DND-41 (cell line): Measurements from ENCODE around the gene RAD51B.

Source experiments
- ATAC-seq: fragments of 200-7000 bp; cut with Tn5 transposase; 3 replicates; pipeline ENCODE4 v1.9.1; 2021; ENCODE audit warnings: low read depth; ENCODE audit not compliant: insufficient read depth
- DNase-seq: peaks from one replicate; pipeline ENCODE4 v3.0.0-alpha.2; 2020
- H2AFZ ChIP-seq: 2 replicates; pipeline ENCODE4 v1.6.0; 2012; ENCODE audit warnings: low read depth, low read length
- H3K27ac ChIP-seq: 2 replicates; pipeline ENCODE4 v1.5.1; 2012; ENCODE audit warnings: low read length, inconsistent platforms
- H3K27me3 ChIP-seq: fragments of 200-600 bp; sonication (generic); 2 replicates; pipeline ENCODE4 v1.6.0; 2012; ENCODE audit warnings: low read length, mild to moderate bottlenecking, inconsistent platforms; ENCODE audit not compliant: insufficient read depth, poor library complexity
- H3K36me3 ChIP-seq: 2 replicates; pipeline ENCODE4 v1.5.1; 2012; ENCODE audit warnings: low read length, inconsistent platforms; ENCODE audit not compliant: insufficient read depth
- H3K4me1 ChIP-seq: 2 replicates; pipeline ENCODE4 v1.5.1; 2012; ENCODE audit warnings: mild to moderate bottlenecking, low read length; ENCODE audit not compliant: insufficient read depth
- H3K4me2 ChIP-seq: 2 replicates; pipeline ENCODE4 v1.6.0; 2012; ENCODE audit warnings: mild to moderate bottlenecking, moderate library complexity, low read length, inconsistent platforms; ENCODE audit not compliant: insufficient read depth
- H3K4me3 ChIP-seq, 2 experiments: fragments of 200-600 bp in 1 of 2; shearing (Covaris generic) in 1 of 2; 2 replicates each; pipeline ENCODE4 v1.5.1; 2012 to 2016; ENCODE audit warnings: inconsistent platforms in 2 of 2, low read length in 2 of 2, mild to moderate bottlenecking in 2 of 2, low read depth in 1 of 2, moderate library complexity in 1 of 2
- H3K79me2 ChIP-seq: 2 replicates; pipeline ENCODE4 v1.6.0; 2012; ENCODE audit warnings: low read length, inconsistent platforms; ENCODE audit not compliant: insufficient read depth
- H3K9ac ChIP-seq: 2 replicates; pipeline ENCODE4 v1.6.0; 2012; ENCODE audit warnings: low read depth, mild to moderate bottlenecking, inconsistent platforms, low read length, moderate library complexity
- H3K9me3 ChIP-seq: 2 replicates; pipeline ENCODE4 v1.5.1; 2012; ENCODE audit warnings: low read length, moderate library complexity, mild to moderate bottlenecking, inconsistent platforms; ENCODE audit not compliant: insufficient read depth, severe bottlenecking
- H4K20me1 ChIP-seq: 2 replicates; pipeline ENCODE4 v1.6.0; 2012; ENCODE audit warnings: low read length; ENCODE audit not compliant: insufficient read depth
- CTCF ChIP-seq: IDR thresholded peaks from 2 replicates; pipeline ENCODE4 v1.5.1; 2012; ENCODE audit warnings: borderline replicate concordance, low read length, moderate library complexity, mild to moderate bottlenecking; ENCODE audit not compliant: poor library complexity, severe bottlenecking; ENCODE audit errors: extremely low read depth
- EZH2 ChIP-seq: IDR thresholded peaks from 3 replicates; pipeline ENCODE4 v1.6.1; 2012; ENCODE audit warnings: borderline replicate concordance, low read depth, mild to moderate bottlenecking, moderate library complexity, low read length, inconsistent platforms; ENCODE audit not compliant: severe bottlenecking

The RAD51B gene

GRCh38 chr14:68711561-68712309, 892.2 kb downstream of the RAD51B start:
- no peak for TF ChIP-seq CTCF
- TF ChIP-seq EZH2, result no peak
- H3K27me3 ChIP-seq, result no peaks in the 10 kb centered on the region
- ATAC-seq (no peak), DNase-seq (no peak)
- no peaks in the 10 kb centered on the region for H4K20me1 ChIP-seq
- H3K4me3 ChIP-seq, result no peak overlapping the region
- H3K4me2 ChIP-seq, result no peak overlapping the region
- no peaks in the 10 kb centered on the region for H3K79me2 ChIP-seq
- no peak overlapping the region for H3K27ac ChIP-seq
- H3K4me1 ChIP-seq, result no peaks in the 10 kb centered on the region
- no peak overlapping the region for H3K9ac ChIP-seq
- no peak overlapping the region for H2AFZ ChIP-seq
- H3K36me3 ChIP-seq, result no peaks in the 10 kb centered on the region
- H3K9me3 ChIP-seq, result no peaks in the 10 kb centered on the region

GRCh38 chr14:68712703-68713370, 893.3 kb downstream of the RAD51B start:
- no peak overlapping the region for H3K9ac ChIP-seq
- no peak for TF ChIP-seq CTCF
- TF ChIP-seq EZH2, result no peak
- H3K27me3 ChIP-seq, result no peaks in the 10 kb centered on the region
- H2AFZ ChIP-seq, result no peak overlapping the region
- DNase-seq, result no peak
- no peaks in the 10 kb centered on the region for H3K4me1 ChIP-seq
- ATAC-seq, result no peak
- H3K27ac ChIP-seq, result no peak overlapping the region
- H4K20me1 ChIP-seq, result no peaks in the 10 kb centered on the region
- no peaks in the 10 kb centered on the region for H3K36me3 ChIP-seq
- H3K4me3 ChIP-seq, result no peak overlapping the region
- H3K79me2 ChIP-seq, result no peaks in the 10 kb centered on the region
- no peak overlapping the region for H3K4me2 ChIP-seq
- no peaks in the 10 kb centered on the region for H3K9me3 ChIP-seq

- Histone ChIP-seq H3K4me3 (no peak overlapping the region), H3K36me3 (no peaks in the 10 kb centered on the region), H3K9ac (no peak overlapping the region), H3K27ac (no peak overlapping the region), H3K79me2 (no peaks in the 10 kb centered on the region), H3K4me1 (no peaks in the 10 kb centered on the region), H4K20me1 (no peaks in the 10 kb centered on the region), H2AFZ (no peak overlapping the region), H3K9me3 (no peaks in the 10 kb centered on the region), H3K4me2 (no peak overlapping the region), H3K27me3 (no peaks in the 10 kb centered on the region)
- ATAC-seq, result no peak
- TF ChIP-seq EZH2 (no peak), CTCF (no peak)
- no peak for DNase-seq
Observed at GRCh38 chr14:68713782-68714181, 894.2 kb downstream of the RAD51B start.
